CD14-positive monocyte (primary cell): ENCODE measurements around the gene ADD2. TPM values are rescaled to one million over a fixed set of nuclear protein-coding genes. Genes with fewer than 3 reads are reported as not detected.

Source experiments
- DNase-seq, 3 donors: peaks; one replicate each; pipeline ENCODE4 v3.0.0-alpha.2; 2011 to 2022
- H2AFZ ChIP-seq: 2 replicates; pipeline ENCODE4 v1.6.0; 2012; ENCODE audit warnings: mild to moderate bottlenecking, low read depth, low read length, inconsistent platforms; ENCODE audit not compliant: insufficient read depth, poor library complexity, severe bottlenecking
- H3K27ac ChIP-seq, 2 donors: 1 replicate in 1 of 2; 2 replicates in 1 of 2; pipeline ENCODE4 v1.5.1; 2012 to 2013; ENCODE audit warnings: low read length in 2 of 2, control low read depth in 1 of 2, inconsistent platforms in 1 of 2, low read depth in 1 of 2, mild to moderate bottlenecking in 1 of 2
- H3K27me3 ChIP-seq, 2 donors: one replicate each; pipeline versions ENCODE4 v1.6.0 to v1.6.1; 2011 to 2013; ENCODE audit warnings: low read length in 2 of 2; ENCODE audit not compliant: control insufficient read depth in 2 of 2, insufficient read depth in 2 of 2
- H3K36me3 ChIP-seq, 2 donors: replicated peaks in 1 of 2; 1 replicate in 1 of 2; 2 replicates in 1 of 2; pipeline versions ENCODE4 v1.5.1 to v1.6.1; 2012 to 2013; ENCODE audit warnings: low read length in 2 of 2, control low read depth in 1 of 2, inconsistent platforms in 1 of 2, mild to moderate bottlenecking in 1 of 2; ENCODE audit not compliant: insufficient read depth in 2 of 2, control insufficient read depth in 1 of 2
- H3K4me1 ChIP-seq, 2 donors: 1 replicate in 1 of 2; 2 replicates in 1 of 2; pipeline versions ENCODE4 v1.5.1 to v1.6.1; 2012 to 2013; ENCODE audit warnings: low read length in 2 of 2, control low read depth in 1 of 2, inconsistent platforms in 1 of 2, mild to moderate bottlenecking in 1 of 2, moderate library complexity in 1 of 2; ENCODE audit not compliant: insufficient read depth in 2 of 2, control insufficient read depth in 1 of 2
- H3K4me2 ChIP-seq: replicated peaks from 2 replicates; pipeline ENCODE3; 2012; ENCODE audit warnings: low read length, moderate library complexity, mild to moderate bottlenecking; ENCODE audit not compliant: poor library complexity, severe bottlenecking; ENCODE audit errors: extremely low read depth
- H3K4me3 ChIP-seq, 3 experiments: fragments of 200-600 bp in 1 of 3; sonication (generic) in 1 of 3; replicated peaks in 1 of 3; 1 replicate in 2 of 3; 2 replicates in 1 of 3; pipeline ENCODE4 v1.5.1; 2011 to 2013; ENCODE audit warnings: low read length in 3 of 3, mild to moderate bottlenecking in 3 of 3, control low read depth in 2 of 3, low read depth in 2 of 3, inconsistent platforms in 1 of 3, moderate library complexity in 1 of 3
- H3K79me2 ChIP-seq: 2 replicates; pipeline ENCODE4 v1.6.0; 2012; ENCODE audit warnings: mild to moderate bottlenecking, control low read depth, inconsistent platforms, low read length, moderate library complexity; ENCODE audit not compliant: insufficient read depth
- H3K9ac ChIP-seq: 2 replicates; pipeline ENCODE4 v1.6.0; 2017; ENCODE audit warnings: low read length, mild to moderate bottlenecking; ENCODE audit not compliant: insufficient read depth, poor library complexity, severe bottlenecking
- H3K9me3 ChIP-seq, 2 donors: replicated peaks in 1 of 2; 1 replicate in 1 of 2; 2 replicates in 1 of 2; pipeline versions ENCODE4 v1.5.1 to v1.6.1; 2012 to 2013; ENCODE audit warnings: low read length in 2 of 2, control low read depth in 1 of 2; ENCODE audit not compliant: control insufficient read depth in 1 of 2, insufficient read depth in 1 of 2
- H4K20me1 ChIP-seq: 2 replicates; pipeline ENCODE4 v1.6.0; 2012; ENCODE audit warnings: mild to moderate bottlenecking, low read length, control low read depth, moderate library complexity; ENCODE audit not compliant: insufficient read depth
- H3K27ac Mint-ChIP-seq, 7 donors: one replicate each; pipeline ENCODE4 v1.8.0; 2020; ENCODE audit warnings: mild to moderate bottlenecking in 7 of 7, mixed read lengths in 7 of 7, moderate library complexity in 6 of 7, inconsistent platforms in 2 of 7
- H3K27me3 Mint-ChIP-seq, 3 donors: one replicate each; pipeline ENCODE4 v1.8.0; 2021 to 2022; ENCODE audit warnings: low read depth in 3 of 3, mild to moderate bottlenecking in 3 of 3, mixed read lengths in 3 of 3, moderate library complexity in 3 of 3, inconsistent platforms in 1 of 3
- H3K36me3 Mint-ChIP-seq, 2 donors: one replicate each; pipeline ENCODE4 v1.8.0; 2020; ENCODE audit warnings: mixed read lengths in 2 of 2, inconsistent platforms in 1 of 2, mild to moderate bottlenecking in 1 of 2
- H3K4me1 Mint-ChIP-seq: one replicate; pipeline ENCODE4 v1.8.0; 2020; ENCODE audit warnings: mild to moderate bottlenecking, mixed read lengths
- H3K4me3 Mint-ChIP-seq, 2 donors: one replicate each; pipeline ENCODE4 v1.8.0; 2020; ENCODE audit warnings: mild to moderate bottlenecking in 2 of 2, mixed read lengths in 2 of 2, moderate library complexity in 1 of 2
- H3K9me3 Mint-ChIP-seq, 7 donors: one replicate each; pipeline ENCODE4 v1.8.0; 2020 to 2022; ENCODE audit warnings: mixed read lengths in 7 of 7, mild to moderate bottlenecking in 6 of 7, moderate library complexity in 6 of 7, inconsistent platforms in 2 of 7
- CTCF ChIP-seq: fragments of 200-600 bp; IDR thresholded peaks from one replicate; pipeline ENCODE4 v1.8.0; 2022; ENCODE audit warnings: antibody characterized with exemption, mild to moderate bottlenecking
- WGBS: methylation state at CpG from one replicate; pipeline ENCODE4 v1.1.5; 2013; ENCODE audit warnings: missing lambda C conversion rate; ENCODE audit not compliant: insufficient coverage; 5-methylcytosine and 5-hydroxymethylcytosine counted together
- intact Hi-C, 2 donors: fragments of 100-400 bp; cut with micrococcal nuclease; formaldehyde crosslinking; loops; one replicate each; pipeline versions ENCODE4 v1.15.0 to v1.15.1; 2023
- polyA plus RNA-seq, 3 donors: library from polyadenylated mRNA; depleted of rRNA in 1 of 3; unstranded in 2 of 3; stranded (reverse) in 1 of 3; fragments of 300-500 nt in 2 of 3; fragments of >200 nt in 1 of 3; fragmentation: Illumina TruSeq in 2 of 3; gene quantifications; 1 replicate in 2 of 3; 2 replicates in 1 of 3; pipeline ENCODE4 v1.2.3, GENCODE V29; 2012 to 2021

ADD2 gene
- polyA plus RNA-seq, 3 donors: 0.18 to 0.56 (median 0.26) TPM

GRCh38 chr2:70765507-70765906 lies 2.5 kb downstream of the ADD2 start:
- no peak overlapping the region for H3K4me3 ChIP-seq
- H3K9me3 ChIP-seq: peaks cover 0 to 4% of the 10 kb centered on the region in 2 donors
- intact Hi-C loops: no loop called here
- Mint-ChIP-seq H3K4me1 (peaks cover 16% of the 10 kb centered on the region), H3K27ac (no peak overlapping the region), H3K36me3 (peaks cover 3 to 7% of the 10 kb centered on the region in 2 donors), H3K27me3 (peaks cover 50 to 74% (median 74%) of the 10 kb centered on the region in 3 donors), H3K4me3 (peak overlapping the region in 1 of 2 donors; percentile 43), H3K9me3 (peaks cover 0 to 24% (median 6%) of the 10 kb centered on the region in 7 donors)
- H3K36me3 ChIP-seq: no peaks in the 10 kb centered on the region
- no peaks in the 10 kb centered on the region for H3K79me2 ChIP-seq
- H3K27me3 ChIP-seq: peaks cover 47 to 62% of the 10 kb centered on the region in 2 donors
- 100% methylated on average over 2 of the region's 7 CpGs for WGBS
- no peak overlapping the region for H3K4me2 ChIP-seq
- H4K20me1 ChIP-seq: no peaks in the 10 kb centered on the region
- no peak overlapping the region for H2AFZ ChIP-seq
- no peak for TF ChIP-seq CTCF
- no peak for DNase-seq
- H3K9ac ChIP-seq: no peak overlapping the region
- H3K27ac ChIP-seq: no peak overlapping the region
- H3K4me1 ChIP-seq: peaks cover 16 to 17% of the 10 kb centered on the region in 2 donors

GRCh38 chr2:70759446-70759845 lies 8.6 kb downstream of the ADD2 start:
- no peak overlapping the region for H3K27ac Mint-ChIP-seq
- H3K4me2 ChIP-seq: no peak overlapping the region
- TF ChIP-seq CTCF: no peak
- no peak overlapping the region for H3K9ac ChIP-seq
- no peaks in the 10 kb centered on the region for H3K4me1 ChIP-seq
- WGBS: no CpG with 5 or more reads among the region's 1 CpG
- no peak overlapping the region for H3K27ac ChIP-seq
- peaks cover 0 to 3% (median 0%) of the 10 kb centered on the region in 7 donors for H3K9me3 Mint-ChIP-seq
- H3K79me2 ChIP-seq: no peaks in the 10 kb centered on the region
- no peak overlapping the region for H3K4me3 Mint-ChIP-seq
- DNase-seq: no peak
- H3K9me3 ChIP-seq: no peaks in the 10 kb centered on the region
- no peaks in the 10 kb centered on the region for H3K36me3 Mint-ChIP-seq
- H3K27me3 ChIP-seq: peaks cover 7 to 12% of the 10 kb centered on the region in 2 donors
- H4K20me1 ChIP-seq: no peaks in the 10 kb centered on the region
- H2AFZ ChIP-seq: no peak overlapping the region
- no peaks in the 10 kb centered on the region for H3K4me1 Mint-ChIP-seq
- H3K36me3 ChIP-seq: no peaks in the 10 kb centered on the region
- peaks cover 20 to 42% (median 38%) of the 10 kb centered on the region in 3 donors for H3K27me3 Mint-ChIP-seq
- intact Hi-C loops: no loop called here
- H3K4me3 ChIP-seq: no peak overlapping the region
